ENCODE data around the gene BRD9.

DNA sequence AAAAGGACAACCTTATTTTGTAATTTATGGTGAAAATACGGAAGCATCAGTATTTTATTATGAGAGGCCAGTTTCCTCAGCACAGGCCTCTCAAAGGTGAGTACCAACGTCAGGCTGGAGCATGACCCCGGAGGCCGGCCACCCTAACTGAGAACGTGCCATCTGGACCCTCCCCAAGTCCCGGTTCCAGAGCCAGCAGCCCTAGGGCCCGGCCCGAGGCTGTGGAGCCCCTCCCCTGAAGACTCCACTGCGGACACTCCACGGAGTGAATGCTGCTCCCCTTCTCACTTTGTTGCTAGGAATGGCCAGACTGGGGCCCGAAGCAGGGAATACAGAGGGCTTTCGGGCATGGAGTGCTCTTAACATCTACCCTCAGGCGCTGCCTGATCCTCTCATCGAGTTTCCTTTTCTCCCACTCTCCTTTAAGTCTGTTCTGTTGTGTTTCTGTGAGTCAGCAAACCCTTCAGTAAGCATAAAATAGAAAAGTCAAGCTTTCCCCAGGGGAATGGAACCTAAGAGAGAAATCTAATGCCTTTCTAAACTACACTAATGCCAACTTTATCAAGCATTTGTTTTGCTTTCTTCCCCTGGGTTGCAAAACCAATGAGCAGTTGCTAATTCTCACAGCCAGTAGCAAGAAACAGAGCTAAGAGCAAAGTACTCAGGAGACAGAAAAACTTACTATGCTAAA, 4.5 kb downstream of the BRD9 start:
- TF ChIP-seq EZH2 (IDR thresholded peaks at IDR 0.05; ENCODE audit: insufficient read depth, poor library complexity, severe bottlenecking) (no peak), EZH2phosphoT487 (IDR thresholded peaks at IDR 0.05; ENCODE audit: insufficient read depth, low read depth) (no peak)
